Aorta (tissue), 5 donors: ENCODE measurements around the gene LRBA. TPM values are rescaled to one million over a fixed set of nuclear protein-coding genes. Genes with fewer than 3 reads are reported as not detected.

Experiments
- ATAC-seq: fragments of 200-7000 bp; cut with Tn5 transposase; one replicate; pipeline ENCODE4 v1.9.1; 2022; ENCODE audit warnings: moderate library complexity; ENCODE audit not compliant: low FRiP score
- DNase-seq, 2 donors: peaks; one replicate each; pipeline ENCODE4 v3.0.0-alpha.2; 2020
- H3K27ac ChIP-seq, 2 donors: one replicate each; pipeline ENCODE4 v1.5.1; 2013; ENCODE audit warnings: low read length in 2 of 2, mild to moderate bottlenecking in 2 of 2, moderate library complexity in 2 of 2, control low read depth in 1 of 2, inconsistent platforms in 1 of 2, low read depth in 1 of 2
- H3K27me3 ChIP-seq, 2 donors: one replicate each; pipeline ENCODE4 v1.6.1; 2013; ENCODE audit warnings: control low read depth in 1 of 2, low read length in 1 of 2, mild to moderate bottlenecking in 1 of 2, moderate library complexity in 1 of 2; ENCODE audit not compliant: insufficient read depth in 2 of 2, control insufficient read depth in 1 of 2
- H3K36me3 ChIP-seq, 2 donors: one replicate each; pipeline ENCODE4 v1.6.1; 2013; ENCODE audit warnings: control low read depth in 1 of 2, low read length in 1 of 2, mild to moderate bottlenecking in 1 of 2; ENCODE audit not compliant: insufficient read depth in 2 of 2, control insufficient read depth in 1 of 2
- H3K4me1 ChIP-seq, 2 donors: one replicate each; pipeline ENCODE4 v1.6.1; 2013; ENCODE audit warnings: low read length in 2 of 2, control low read depth in 1 of 2, mild to moderate bottlenecking in 1 of 2, moderate library complexity in 1 of 2; ENCODE audit not compliant: insufficient read depth in 2 of 2, control insufficient read depth in 1 of 2
- H3K4me3 ChIP-seq, 2 donors: one replicate each; pipeline ENCODE4 v1.5.1; 2013; ENCODE audit warnings: low read length in 2 of 2, control low read depth in 1 of 2, mild to moderate bottlenecking in 1 of 2
- H3K9me3 ChIP-seq: one replicate; pipeline ENCODE4 v1.6.1; 2013; ENCODE audit warnings: mild to moderate bottlenecking, low read length; ENCODE audit not compliant: control insufficient read depth
- WGBS, 2 donors: extraction: QIAGEN DNeasy Blood & Tissue Kit; methylation state at CpG; one replicate each; pipeline ENCODE4 v1.1.7; 2013; 5-methylcytosine and 5-hydroxymethylcytosine counted together
- intact Hi-C, 2 donors: fragments of 100-400 bp; cut with DNase I; formaldehyde crosslinking; loops; one replicate each; pipeline versions ENCODE4 v1.14.2 to v1.15.0; 2022
- polyA plus RNA-seq, 2 donors: library from polyadenylated mRNA; stranded (reverse); fragments of 200-250 nt; gene quantifications; one replicate each; pipeline ENCODE4 v1.2.3, GENCODE V29; 2013
- total RNA-seq, 2 donors: library from RNA; stranded (reverse); fragmentation: NEBNext Ultra II Directional; extraction: Animal tissue kit (Norgen Biotek cat#: 25700); gene quantifications; one replicate each; pipeline ENCODE4 v1.2.1, GENCODE V29; 2021
- donor health status: healthy with polysubstance abuse.
- donor health status: Bipolar disorder and iron deficiency.
- donor health status: DM: no; HTN: no; CAD: no.
- donor health status: DM: no; HTN: no; CAD: no.
- donor health status: DM: yes; HTN: yes; CAD: no.

LRBA gene
- total and polyA plus RNA-seq, 4 donors: 4.8 to 34.5 (median 15.4) TPM

DNA sequence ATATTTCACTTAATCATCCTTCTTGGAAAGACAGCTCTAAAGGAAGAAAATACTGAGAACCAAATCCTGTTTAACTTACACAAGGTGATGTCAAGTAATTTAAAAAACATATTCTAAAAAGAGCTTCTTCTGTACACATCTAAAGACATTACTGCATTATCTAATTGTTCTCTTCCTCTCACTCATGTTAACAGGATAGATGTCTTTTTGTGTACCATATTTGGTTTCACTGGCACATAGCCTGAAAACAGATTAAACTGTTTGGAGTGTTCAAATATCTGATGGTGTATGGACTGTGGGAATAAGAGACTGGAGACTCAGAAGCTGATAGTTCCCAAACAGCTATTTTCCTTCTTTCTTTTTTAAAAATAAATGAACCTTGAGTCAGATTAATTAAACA, 646.4 kb downstream of the LRBA start:
- intact Hi-C loops: no loop called here
- H3K27ac ChIP-seq: no peak overlapping the region
- H3K4me1 ChIP-seq: no peaks in the 10 kb centered on the region
- ATAC-seq (no peak), DNase-seq (no peak)
- no peaks in the 10 kb centered on the region for H3K9me3 ChIP-seq
- no peaks in the 10 kb centered on the region for H3K27me3 ChIP-seq
- no peaks in the 10 kb centered on the region for H3K36me3 ChIP-seq
- H3K4me3 ChIP-seq: no peak overlapping the region

DNA sequence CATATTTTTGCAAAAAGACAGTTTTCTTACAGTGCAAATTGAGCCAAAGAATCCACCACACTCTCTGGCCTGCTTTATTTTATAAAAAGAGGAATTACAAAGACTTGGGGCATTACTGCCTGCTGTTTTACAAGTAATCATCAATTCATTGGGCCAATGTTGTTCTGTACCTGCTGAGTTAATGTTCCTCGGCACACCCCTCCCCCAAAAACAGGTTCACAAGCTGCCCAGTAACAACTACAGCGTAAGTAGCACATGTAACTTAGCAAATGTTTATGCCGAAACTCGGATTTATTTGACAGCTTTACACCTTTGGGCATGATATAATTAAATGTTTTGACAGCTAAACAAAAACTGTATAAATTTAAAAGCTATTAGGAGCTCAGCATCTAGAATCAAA, 647.8 kb downstream of the LRBA start:
- Histone ChIP-seq H3K9me3 (no peaks in the 10 kb centered on the region), H3K4me1 (no peaks in the 10 kb centered on the region), H3K4me3 (no peak overlapping the region), H3K36me3 (no peaks in the 10 kb centered on the region), H3K27me3 (no peaks in the 10 kb centered on the region), H3K27ac (no peak overlapping the region)
- no peak for DNase-seq
- 81% methylated on average over 4 of the region's 4 CpGs for WGBS, 2 donors
- intact Hi-C loops: no loop called here
- no peak for ATAC-seq

DNA sequence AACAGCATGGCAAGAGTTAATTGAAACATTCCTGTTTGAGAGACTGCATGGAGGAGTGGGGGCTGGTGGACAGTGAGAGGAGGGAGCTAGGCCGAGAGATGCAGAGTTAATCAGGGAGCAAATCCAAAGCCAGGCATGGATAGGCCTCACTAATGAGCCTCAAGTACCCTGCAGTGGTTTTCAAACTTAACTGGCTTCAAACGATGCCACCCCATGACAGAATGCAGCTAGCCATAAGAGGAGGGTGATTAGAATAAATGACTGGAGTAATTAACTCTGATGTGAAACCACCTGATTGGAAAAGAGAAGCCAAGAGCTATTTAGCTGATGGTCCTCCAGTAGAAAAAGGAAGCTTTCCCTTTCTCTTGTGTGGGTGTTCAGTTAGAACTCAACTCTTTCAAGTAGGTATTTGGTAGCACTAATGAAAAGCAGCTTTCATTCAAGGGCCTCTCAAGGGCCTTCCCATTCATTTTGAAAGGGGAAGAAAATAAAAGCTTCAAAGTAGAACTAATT, 648.5 kb downstream of the LRBA start:
- 47 to 65% methylated on average over 2 of the region's 2 CpGs for WGBS, 2 donors
- intact Hi-C loops: no loop called here

DNA sequence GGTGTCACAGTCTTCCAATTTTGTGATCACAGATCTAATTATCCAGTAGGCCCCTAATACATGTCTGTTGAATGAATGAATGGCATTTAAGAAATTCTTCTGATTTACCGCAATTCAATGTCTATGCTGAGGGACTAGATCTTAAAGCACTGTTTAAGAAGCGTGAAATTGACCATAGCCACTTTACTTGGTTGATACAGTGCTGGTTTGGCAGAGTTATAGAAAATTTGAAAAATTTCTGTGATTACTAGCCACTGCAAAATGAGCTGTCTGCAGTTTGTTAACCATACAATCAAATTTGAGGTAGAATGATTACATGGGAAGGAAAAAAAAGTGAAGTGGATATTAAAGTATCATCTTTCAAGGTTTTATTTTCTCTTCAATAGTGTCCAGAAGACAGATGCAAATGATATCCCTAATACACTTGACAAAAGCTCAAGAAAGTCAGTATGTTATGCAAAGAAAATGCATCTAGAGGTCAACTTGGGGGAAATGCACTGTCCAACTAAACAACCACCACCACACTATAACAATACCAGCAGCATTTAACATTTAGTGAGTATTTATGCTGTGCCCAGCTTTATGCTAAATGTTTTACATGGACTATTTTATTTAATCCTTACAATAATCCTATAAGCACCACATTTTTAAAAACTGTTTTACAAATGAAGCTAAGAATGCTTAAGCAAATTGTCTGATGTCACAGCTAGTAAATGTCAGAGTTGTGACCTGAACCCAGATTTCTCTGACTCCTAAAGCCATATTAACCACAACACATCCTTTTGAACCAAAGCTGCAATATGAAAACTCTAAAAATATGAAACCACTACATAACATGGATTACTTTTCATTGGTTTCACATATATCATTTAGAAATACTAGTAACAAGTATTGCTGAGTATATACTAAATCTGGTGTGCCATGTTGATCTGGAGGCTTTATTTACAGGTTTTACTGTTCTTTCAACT, 651.1 kb downstream of the LRBA start:
- intact Hi-C loops: no loop called here
- no peaks in the 10 kb centered on the region for H3K36me3 ChIP-seq

More for the DNA sequence above, 648.5 kb downstream of the LRBA start:
- Histone ChIP-seq H3K9me3 (no peaks in the 10 kb centered on the region), H3K36me3 (no peaks in the 10 kb centered on the region), H3K27me3 (no peaks in the 10 kb centered on the region), H3K4me1 (no peaks in the 10 kb centered on the region), H3K27ac (no peak overlapping the region), H3K4me3 (no peak overlapping the region)
- no peak for ATAC-seq
- no peak for DNase-seq

DNA sequence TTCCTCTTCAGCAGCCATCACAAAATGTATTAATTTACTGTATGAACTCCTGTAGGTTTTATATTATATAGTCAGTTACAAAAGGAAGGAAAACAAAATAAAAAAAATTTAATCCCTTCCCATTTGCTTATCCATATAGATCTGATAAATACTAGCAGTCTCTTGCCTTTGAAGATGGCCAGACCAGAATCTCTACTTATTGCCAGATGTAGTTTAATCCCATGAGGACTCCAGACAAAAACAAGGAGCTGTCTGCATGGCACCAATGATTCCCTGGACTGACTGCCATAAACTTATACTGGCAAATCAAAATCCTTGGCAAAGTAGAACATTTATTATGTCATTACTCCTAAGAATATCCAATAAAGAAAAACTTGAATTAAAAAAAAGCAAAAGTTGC, 656.4 kb downstream of the LRBA start:
- no peaks in the 10 kb centered on the region for H3K36me3 ChIP-seq
- no peak overlapping the region for H3K27ac ChIP-seq
- H3K27me3 ChIP-seq: no peaks in the 10 kb centered on the region
- H3K9me3 ChIP-seq: no peaks in the 10 kb centered on the region
- H3K4me3 ChIP-seq: no peak overlapping the region
- ATAC-seq: no peak
- no peak for DNase-seq
- H3K4me1 ChIP-seq: no peaks in the 10 kb centered on the region
- intact Hi-C loops: no loop called here

More for the DNA sequence above, 651.1 kb downstream of the LRBA start:
- Histone ChIP-seq H3K27me3 (no peaks in the 10 kb centered on the region), H3K27ac (no peak overlapping the region), H3K4me1 (no peaks in the 10 kb centered on the region), H3K9me3 (no peaks in the 10 kb centered on the region), H3K4me3 (no peak overlapping the region)
- WGBS, 2 donors: 48 to 51% methylated on average over 2 of the region's 2 CpGs
- DNase-seq (no peak), ATAC-seq (no peak)

DNA sequence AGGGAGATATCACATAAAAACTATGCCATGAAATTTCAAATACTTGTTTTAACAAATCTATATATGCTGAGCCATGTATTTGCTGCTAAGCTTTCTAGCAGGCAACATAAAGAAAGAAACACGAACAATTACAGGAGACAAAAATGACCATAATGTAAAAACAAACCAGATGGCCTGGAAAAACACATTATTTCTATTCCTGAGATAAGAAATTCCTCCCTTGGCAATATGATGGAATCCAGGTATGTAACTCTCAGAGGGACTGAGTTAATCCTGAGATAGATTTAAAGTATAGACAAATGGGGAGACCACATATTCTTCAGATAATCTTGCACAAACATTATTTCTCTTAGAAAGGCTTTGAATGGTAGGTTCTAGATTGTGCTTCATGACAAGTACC, 657.3 kb downstream of the LRBA start:
- no peak for ATAC-seq
- H3K27me3 ChIP-seq: no peaks in the 10 kb centered on the region
- H3K36me3 ChIP-seq: no peaks in the 10 kb centered on the region
- no peak overlapping the region for H3K27ac ChIP-seq
- H3K4me1 ChIP-seq: no peaks in the 10 kb centered on the region
- DNase-seq: no peak
- intact Hi-C loops: no loop called here
- no peaks in the 10 kb centered on the region for H3K9me3 ChIP-seq
- no peak overlapping the region for H3K4me3 ChIP-seq
- 95 to 98% methylated on average over 1 of the region's 1 CpG for WGBS, 2 donors

DNA sequence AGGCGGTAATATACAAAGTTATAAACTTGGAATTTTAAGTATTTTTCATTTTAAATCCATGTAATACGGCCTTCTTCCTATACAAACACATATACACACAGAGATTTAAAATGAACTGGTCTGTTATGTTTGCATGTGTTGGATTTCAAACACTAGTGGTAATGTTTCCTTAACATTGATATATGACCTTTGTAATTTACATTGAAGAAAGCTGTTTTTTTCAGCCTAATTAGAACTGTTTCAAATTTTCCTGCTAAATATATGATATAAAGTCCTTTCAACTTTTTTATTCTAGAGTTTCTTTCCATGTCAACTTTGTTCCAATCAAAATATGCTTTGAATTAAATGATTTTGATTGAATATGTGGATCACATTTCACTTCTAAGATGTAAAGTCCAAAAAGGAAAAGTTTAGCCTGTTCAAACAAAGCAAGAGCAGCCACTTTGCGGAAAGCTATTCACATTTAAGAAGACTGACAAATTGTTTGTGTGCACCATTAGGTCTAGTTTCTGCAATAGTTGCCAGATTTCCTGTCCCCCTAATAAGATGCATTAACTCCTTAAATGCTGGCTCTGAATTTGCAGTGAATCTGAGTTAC, 659.1 kb downstream of the LRBA start:
- H3K9me3 ChIP-seq: no peaks in the 10 kb centered on the region
- H3K27me3 ChIP-seq: no peaks in the 10 kb centered on the region
- H3K4me3 ChIP-seq: no peak overlapping the region
- H3K4me1 ChIP-seq: no peaks in the 10 kb centered on the region
- no peak overlapping the region for H3K27ac ChIP-seq
- no peaks in the 10 kb centered on the region for H3K36me3 ChIP-seq
- 92 to 95% methylated on average over 3 of the region's 3 CpGs for WGBS, 2 donors
- DNase-seq (no peak), ATAC-seq (no peak)
- intact Hi-C loops: no loop called here

DNA sequence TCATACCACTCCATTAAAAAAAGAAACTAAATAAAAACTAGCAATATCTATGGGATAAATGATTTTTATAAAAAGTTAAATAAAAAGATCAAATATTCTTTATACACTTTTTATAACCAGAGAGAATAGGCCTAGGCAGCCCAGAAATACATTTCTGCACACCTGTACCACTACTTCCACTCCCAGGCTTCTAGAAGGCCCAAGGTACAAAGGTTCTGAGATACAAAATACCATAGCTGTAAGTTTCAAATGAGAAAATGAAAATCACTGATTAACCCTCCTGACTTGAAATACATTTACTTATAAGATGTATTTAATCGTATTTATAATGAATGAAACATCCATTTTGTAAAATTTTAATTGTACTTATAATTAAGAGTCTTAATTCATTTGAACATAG, 659.7 kb downstream of the LRBA start:
- H3K9me3 ChIP-seq: no peaks in the 10 kb centered on the region
- H3K27ac ChIP-seq: no peak overlapping the region
- H3K36me3 ChIP-seq: no peaks in the 10 kb centered on the region
- ATAC-seq (no peak), DNase-seq (no peak)
- intact Hi-C loops: no loop called here
- 95% methylated on average over 1 of the region's 1 CpG for WGBS, 2 donors
- H3K4me3 ChIP-seq: no peak overlapping the region
- no peaks in the 10 kb centered on the region for H3K4me1 ChIP-seq
- H3K27me3 ChIP-seq: no peaks in the 10 kb centered on the region
